ENCODE results near the gene ROBO1.

Gene ROBO1

GRCh38 chr3:79001255-79001654, 766.5 kb downstream of the ROBO1 start:
- no peak for TF ChIP-seq CTCF (IDR thresholded peaks at IDR 0.05; ENCODE audit: low read depth, low read length)
- H3K4me3 ChIP-seq (ENCODE audit: low read depth, low read length) = no peak overlapping the region

- H3K4me3 ChIP-seq (ENCODE audit: low read depth, low read length) = no peak overlapping the region
- no peak for TF ChIP-seq CTCF (IDR thresholded peaks at IDR 0.05; ENCODE audit: low read depth, low read length)
Observed at GRCh38 chr3:78999139-78999538, 768.7 kb downstream of the ROBO1 start.

GRCh38 chr3:78995087-78995486, 772.7 kb downstream of the ROBO1 start:
- no peak overlapping the region for H3K4me3 ChIP-seq (ENCODE audit: low read depth, low read length)
- TF ChIP-seq CTCF (IDR thresholded peaks at IDR 0.05; ENCODE audit: low read depth, low read length) = no peak

GRCh38 chr3:78994174-78995027, 773.4 kb downstream of the ROBO1 start:
- no peak overlapping the region for H3K4me3 ChIP-seq (ENCODE audit: low read depth, low read length)
- TF ChIP-seq CTCF (IDR thresholded peaks at IDR 0.05; ENCODE audit: low read depth, low read length) = no peak

GRCh38 chr3:78993375-78993774, 774.4 kb downstream of the ROBO1 start:
- TF ChIP-seq CTCF (IDR thresholded peaks at IDR 0.05; ENCODE audit: low read depth, low read length) = no peak
- no peak overlapping the region for H3K4me3 ChIP-seq (ENCODE audit: low read depth, low read length)

- TF ChIP-seq CTCF (IDR thresholded peaks at IDR 0.05; ENCODE audit: low read depth, low read length) = no peak
- no peak overlapping the region for H3K4me3 ChIP-seq (ENCODE audit: low read depth, low read length)
Observed at GRCh38 chr3:78992830-78993229, 775.0 kb downstream of the ROBO1 start.

GRCh38 chr3:78992400-78992799, 775.4 kb downstream of the ROBO1 start:
- TF ChIP-seq CTCF (IDR thresholded peaks at IDR 0.05; ENCODE audit: low read depth, low read length) = no peak
- H3K4me3 ChIP-seq (ENCODE audit: low read depth, low read length) = no peak overlapping the region
